Measurements from ENCODE around the gene ARID3A. TPM values are rescaled to one million over a fixed set of nuclear protein-coding genes. Genes with fewer than 3 reads are reported as not detected.

Gene ARID3A
- total and polyA plus RNA-seq, 2 of the 13 experiments (the other 11 are each of a cell fraction or from before 2014, with no cell fraction given), result 71.3 to 77.9 TPM

- TF ChIP-seq IRF9 (CRISPR knock-in tag; IDR thresholded peaks at IDR 0.05; ENCODE audit: borderline replicate concordance) (peak; percentile 78; the same call in 1 of the 2 replicates), ZNF777 (CRISPR knock-in tag; IDR thresholded peaks at IDR 0.05) (no peak), ZNF569 (CRISPR knock-in tag; IDR thresholded peaks at IDR 0.05; ENCODE audit: borderline replicate concordance) (no peak), SP1 (IDR thresholded peaks at IDR 0.05) (no peak), SP1 (CRISPR knock-in tag; IDR thresholded peaks at IDR 0.05) (peak; percentile 48; the same call in 1 of the 2 replicates), TBX3 (IDR thresholded peaks at IDR 0.05; ENCODE audit: borderline replicate concordance) (no peak), EP300 (IDR thresholded peaks at IDR 0.05; ENCODE audit: low read depth in 2 of 2, low read length in 2 of 2) (no peak; a peak in 1 of 4 replicates), EP300 (CRISPR knock-in tag; IDR thresholded peaks at IDR 0.05; ENCODE audit: borderline replicate concordance) (no peak), GABPA (IDR thresholded peaks at IDR 0.05; ENCODE audit: low read depth, low read length) (peak; percentile 36), GABPA (CRISPR knock-in tag; IDR thresholded peaks at IDR 0.05; ENCODE audit: low read depth) (no peak), ATF7 (IDR thresholded peaks at IDR 0.05) (no peak), ATF7 (CRISPR knock-in tag; IDR thresholded peaks at IDR 0.05) (no peak), ZNF605 (CRISPR knock-in tag; IDR thresholded peaks at IDR 0.05) (no peak), CSRNP2 (CRISPR knock-in tag; conservative IDR thresholded peaks at IDR 0.05; ENCODE audit: low read depth) (no peak), ZNF275 (CRISPR knock-in tag; IDR thresholded peaks at IDR 0.05; ENCODE audit: borderline replicate concordance) (no peak; the same call in 1 of the 2 replicates), POLR2G (IDR thresholded peaks at IDR 0.05; ENCODE audit: low read depth, low read length) (peak; percentile 85), MEIS2 (CRISPR knock-in tag; IDR thresholded peaks at IDR 0.05) (no peak; the same call in 1 of the 2 replicates), ZFAT (CRISPR knock-in tag; conservative IDR thresholded peaks at IDR 0.05) (no peak), REST (IDR thresholded peaks at IDR 0.05; ENCODE audit: borderline replicate concordance in 1 of 2, low read depth in 1 of 2, low read length in 2 of 2) (peak in 1 of 2 experiments; percentile 30; a peak in 1 of 4 replicates), ZNF883 (CRISPR knock-in tag; IDR thresholded peaks at IDR 0.05; ENCODE audit: not compliant biosample characterization) (no peak), PAWR (CRISPR knock-in tag; IDR thresholded peaks at IDR 0.05; ENCODE audit: borderline replicate concordance) (no peak), SOX6 (IDR thresholded peaks at IDR 0.05) (no peak), SOX6 (CRISPR knock-in tag; IDR thresholded peaks at IDR 0.05) (no peak)
These were observed 95.1 kb downstream of the ARID3A start, which contains the start of gene TMEM259 (continued) for GRCh38 chr19:1020868-1021425.

Measured in HepG2 (cell line).